Measurements from ENCODE around the gene CLEC12A.
"Not testable (repeated sequence)": the region's sequence is repeated elsewhere in the genome, so short reads cannot be mapped to it uniquely, and the experiment has no call there.

Gene CLEC12A

GRCh38 chr12:9992296-9992695 is 21.1 kb downstream of the CLEC12A start:
- no peak for DNase-seq
- TF ChIP-seq POLR2A (IDR thresholded peaks at IDR 0.05; ENCODE audit: low read length) (no peak), GATA1 (IDR thresholded peaks at IDR 0.05; ENCODE audit: low read depth, low read length) (no peak)

- DNase-seq: no peak
- TF ChIP-seq POLR2A (IDR thresholded peaks at IDR 0.05; ENCODE audit: low read length) (no peak), GATA1 (IDR thresholded peaks at IDR 0.05; ENCODE audit: low read depth, low read length) (no peak)
Measured at GRCh38 chr12:9999016-9999415, 27.8 kb downstream of the CLEC12A start, which contains the start of gene CLEC1B. CLEC1B (minus strand) TSS chr12:9999121; CDS start chr12:9999100, 21 bp downstream.

GRCh38 chr12:10001171-10001776 is 30.1 kb downstream of the CLEC12A start:
- DNase-seq: peak in 1 of 2 experiments; percentile 5
- no peak for TF ChIP-seq GATA1 (IDR thresholded peaks at IDR 0.05; ENCODE audit: low read depth, low read length)

DNA sequence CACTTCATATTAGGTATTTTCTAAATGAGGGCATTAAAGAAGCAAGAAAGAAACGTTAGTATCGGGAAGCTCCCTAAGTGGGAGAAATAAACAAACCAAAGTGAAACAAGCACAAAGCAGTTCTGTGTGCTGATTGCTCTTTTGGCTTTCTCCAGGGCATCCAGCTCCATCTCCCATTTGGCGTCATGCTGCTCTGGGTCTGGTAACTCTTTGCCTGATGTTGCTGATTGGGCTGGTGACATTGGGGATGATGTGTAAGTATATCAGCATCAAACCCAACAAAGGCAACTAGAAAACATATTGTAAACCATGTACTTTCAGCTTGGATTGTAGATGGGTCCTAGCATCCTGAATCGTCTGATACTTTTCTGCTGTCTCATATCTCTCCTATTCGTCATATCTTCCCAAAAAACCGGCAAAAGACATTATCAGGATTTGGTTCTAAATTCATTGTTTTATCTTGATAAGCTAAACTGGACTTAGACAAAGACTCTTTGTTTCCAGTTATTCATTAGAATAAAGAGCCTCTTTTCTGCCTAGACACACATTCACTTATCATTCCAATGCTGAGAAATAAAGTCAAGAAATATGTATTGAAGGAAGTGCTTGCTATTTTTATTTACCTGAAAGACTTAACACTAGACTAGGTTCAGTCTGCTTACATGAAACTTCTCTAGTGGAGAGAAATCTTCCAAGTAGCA is 41.6 kb downstream of the CLEC12A start:
- TF ChIP-seq GATA1 (IDR thresholded peaks at IDR 0.05; ENCODE audit: low read depth, low read length) (no peak), POLR2A (IDR thresholded peaks at IDR 0.05; ENCODE audit: low read length) (no peak)
- DNase-seq: no peak

DNA sequence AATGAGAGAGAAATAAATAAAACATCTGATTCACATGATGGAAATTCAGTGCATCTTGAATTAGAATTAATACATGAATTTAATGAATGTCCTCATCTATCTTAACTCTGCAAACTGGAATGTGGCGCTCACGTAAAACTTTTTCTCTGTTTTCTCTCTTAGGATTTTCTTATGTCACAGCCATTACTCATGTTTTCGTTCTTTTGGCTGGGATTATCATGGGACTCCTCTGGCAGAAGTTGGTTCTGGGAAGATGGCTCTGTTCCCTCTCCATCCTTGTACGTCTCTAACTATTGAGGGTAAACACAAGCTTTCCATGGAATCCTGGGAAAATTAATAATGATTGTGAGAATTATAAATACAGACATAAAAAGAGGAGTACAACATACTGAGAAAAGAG is 44.2 kb downstream of the CLEC12A start:
- no peak for DNase-seq
- TF ChIP-seq GATA1 (IDR thresholded peaks at IDR 0.05; ENCODE audit: low read depth, low read length) (no peak), POLR2A (IDR thresholded peaks at IDR 0.05; ENCODE audit: low read length) (no peak)

DNA sequence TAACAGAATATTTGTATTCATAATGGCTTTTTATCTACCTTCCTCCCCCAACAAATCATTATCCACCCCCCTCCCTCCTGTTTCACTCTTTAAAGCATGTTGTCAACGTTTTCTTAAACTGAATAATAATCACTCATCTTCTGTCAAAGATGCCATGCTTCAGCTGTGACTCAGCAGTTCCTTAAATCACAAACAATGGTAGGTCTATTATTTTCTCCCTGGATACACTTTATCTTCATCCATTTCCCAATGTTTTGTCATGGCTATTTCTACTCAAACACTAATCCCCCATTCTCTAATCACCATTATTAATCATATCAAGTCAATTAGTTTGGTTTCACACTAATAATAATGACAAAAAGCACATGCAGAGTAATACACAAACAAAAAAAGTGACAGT is 45.7 kb downstream of the CLEC12A start:
- TF ChIP-seq POLR2A (IDR thresholded peaks at IDR 0.05; ENCODE audit: low read length) (no peak), GATA1 (IDR thresholded peaks at IDR 0.05; ENCODE audit: low read depth, low read length) (no peak)
- DNase-seq: no peak

- DNase-seq: no peak
- no peak for TF ChIP-seq POLR2A (IDR thresholded peaks at IDR 0.05; ENCODE audit: low read length)
- TF ChIP-seq GATA1 (IDR thresholded peaks at IDR 0.05; ENCODE audit: low read depth, low read length): no peak
Measured at GRCh38 chr12:10018386-10018785, 47.2 kb downstream of the CLEC12A start.

DNA sequence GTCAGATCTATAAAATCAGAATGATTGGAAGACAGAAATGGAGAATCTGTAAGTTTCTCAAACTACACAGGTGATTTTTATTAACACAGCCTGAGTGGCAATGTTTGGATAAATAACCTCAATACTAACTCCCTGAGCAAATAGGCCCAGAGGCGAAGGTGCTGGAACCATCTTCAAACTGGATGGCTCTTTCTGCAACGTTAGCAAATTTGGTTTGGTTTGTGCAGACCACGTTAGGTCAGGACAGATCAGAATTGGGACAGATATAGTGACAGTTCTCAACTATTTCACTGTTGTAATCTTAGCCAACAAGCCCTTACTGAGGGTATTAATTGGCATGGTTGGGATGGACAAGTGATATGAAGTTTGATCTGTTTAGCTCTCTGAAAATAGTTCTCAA is 50.1 kb downstream of the CLEC12A start:
- no peak for DNase-seq
- TF ChIP-seq POLR2A (IDR thresholded peaks at IDR 0.05; ENCODE audit: low read length) (no peak), GATA1 (IDR thresholded peaks at IDR 0.05; ENCODE audit: low read depth, low read length) (no peak)

- no peak for DNase-seq
- TF ChIP-seq POLR2A (IDR thresholded peaks at IDR 0.05; ENCODE audit: low read length): no peak
- TF ChIP-seq GATA1 (IDR thresholded peaks at IDR 0.05; ENCODE audit: low read depth, low read length): no peak
Measured at GRCh38 chr12:10025236-10025635, 54.0 kb downstream of the CLEC12A start.

GRCh38 chr12:10026666-10027065 is 55.5 kb downstream of the CLEC12A start:
- not testable (repeated sequence) for DNase-seq

DNA sequence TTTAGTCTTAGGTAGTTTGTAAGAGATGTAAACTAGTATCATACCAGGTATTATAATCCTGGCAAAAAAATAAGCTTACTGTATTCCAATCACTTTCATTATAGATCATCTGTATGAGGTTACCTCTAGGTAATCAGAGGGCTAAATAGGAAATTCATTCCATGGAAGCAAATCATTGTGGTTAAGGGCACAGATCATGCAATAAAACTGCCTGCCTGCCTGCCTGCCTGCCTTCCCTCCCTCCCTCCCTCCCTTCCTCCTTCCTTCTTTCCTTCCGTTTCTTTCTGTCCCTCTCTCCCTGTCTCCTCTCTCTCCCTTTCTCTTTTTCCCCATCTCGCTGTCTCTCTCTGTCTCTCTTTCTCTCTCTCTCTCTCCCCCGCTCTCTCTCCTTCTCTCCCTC is 56.1 kb downstream of the CLEC12A start:
- DNase-seq: no peak
- TF ChIP-seq POLR2A (IDR thresholded peaks at IDR 0.05; ENCODE audit: low read length) (no peak), GATA1 (IDR thresholded peaks at IDR 0.05; ENCODE audit: low read depth, low read length) (no peak)

DNA sequence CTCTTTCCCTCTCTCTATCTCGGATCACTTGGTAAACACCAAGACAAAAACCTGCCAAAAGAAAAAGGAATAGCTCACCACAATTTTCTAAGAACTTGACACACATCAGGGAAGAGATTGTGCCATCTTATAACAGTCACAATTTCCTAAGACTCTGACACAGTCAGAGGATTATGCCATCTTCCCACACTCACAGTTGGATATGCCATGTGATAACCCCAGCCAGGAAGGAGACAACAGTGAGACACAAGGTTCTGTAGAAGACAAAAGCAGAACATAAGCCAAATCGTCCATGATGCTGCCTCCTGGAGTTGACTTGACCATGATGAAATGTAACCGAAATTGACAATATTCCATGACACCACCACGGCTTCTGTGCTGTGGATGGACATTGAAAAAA is 56.5 kb downstream of the CLEC12A start:
- no peak for DNase-seq

DNA sequence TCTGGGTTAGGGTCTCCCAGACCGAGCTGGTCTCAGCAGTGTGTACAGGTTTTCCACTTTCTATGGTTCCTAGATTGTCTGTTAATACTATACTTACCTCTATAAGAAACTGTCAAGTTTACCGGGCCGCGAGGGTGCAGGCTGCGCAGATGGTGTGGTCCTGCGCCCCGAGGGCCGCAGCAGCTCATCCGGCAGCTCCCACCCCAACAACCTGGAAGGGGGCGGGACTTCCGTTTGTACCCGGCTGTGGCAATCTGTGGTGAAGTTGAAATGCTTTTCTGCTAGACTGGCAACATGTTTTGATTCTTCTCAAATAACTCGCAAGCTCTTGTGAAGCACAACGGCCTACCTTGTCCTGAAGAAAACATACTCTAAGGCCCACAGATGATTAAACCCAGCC is 59.2 kb downstream of the CLEC12A start, which contains the start of gene CLEC9A:
CLEC9A (plus strand) TSS at position 237 of the 400 bp plus-strand sequence. CDS start 22,006 bp downstream, outside the sequence.
- no peak for DNase-seq
- no peak for TF ChIP-seq POLR2A (IDR thresholded peaks at IDR 0.05; ENCODE audit: low read length)
- no peak for TF ChIP-seq GATA1 (IDR thresholded peaks at IDR 0.05; ENCODE audit: low read depth, low read length)

More for the DNA sequence above, 56.5 kb downstream of the CLEC12A start:
- TF ChIP-seq POLR2A (IDR thresholded peaks at IDR 0.05; ENCODE audit: low read length): no peak
- TF ChIP-seq GATA1 (IDR thresholded peaks at IDR 0.05; ENCODE audit: low read depth, low read length): no peak

DNA sequence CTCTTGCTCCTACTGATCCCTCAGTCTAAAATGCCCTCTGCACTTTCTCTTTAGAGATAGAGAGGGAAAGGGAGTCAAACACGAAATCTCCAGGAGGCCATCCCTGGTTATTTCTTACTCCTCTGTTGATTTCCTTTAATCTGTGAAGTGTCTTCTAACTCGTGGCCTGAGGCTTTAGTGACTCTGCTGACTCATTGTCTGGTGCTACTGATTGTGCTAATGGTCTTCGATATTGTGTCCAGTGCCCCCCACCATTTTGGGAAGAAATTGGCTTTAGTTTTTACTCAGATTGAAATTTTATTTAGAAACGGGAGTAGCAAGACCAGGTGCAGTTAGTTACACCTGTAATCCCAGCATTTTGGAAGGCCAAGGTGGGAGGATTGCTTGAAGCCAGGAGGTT is 60.1 kb downstream of the CLEC12A start:
- peak; percentile 5 to 11 for DNase-seq
- TF ChIP-seq POLR2A (IDR thresholded peaks at IDR 0.05; ENCODE audit: low read length) (no peak), GATA1 (IDR thresholded peaks at IDR 0.05; ENCODE audit: low read depth, low read length) (no peak)

GRCh38 chr12:10031771-10032175 is 60.6 kb downstream of the CLEC12A start:
- no peak for DNase-seq

More at GRCh38 chr12:10031771-10032175, 60.6 kb downstream of the CLEC12A start:
- TF ChIP-seq POLR2A (IDR thresholded peaks at IDR 0.05; ENCODE audit: low read length) (no peak), GATA1 (IDR thresholded peaks at IDR 0.05; ENCODE audit: low read depth, low read length) (no peak)

All from erythroblast (primary cell).